ENCODE measurements around the gene GEMIN7.
A peak's percentile ranks its signal among the peaks of the same experiment; 100 is the strongest.

GEMIN7 gene

GRCh38 chr19:45125975-45126493 is 47.0 kb downstream of the GEMIN7 start:
- TF ChIP-seq CTCF (IDR thresholded peaks at IDR 0.05; ENCODE audit: insufficient read depth, low read length) (peak; percentile 92), SPI1 (IDR thresholded peaks at IDR 0.05; ENCODE audit: borderline replicate concordance, low read depth) (no peak)
- Histone ChIP-seq H3K4me3 (replicated peaks; ENCODE audit: insufficient read depth, low read length) (no peak overlapping the region), H3K27ac (replicated peaks) (no peak overlapping the region), H3K27me3 (ENCODE audit: insufficient read depth, poor library complexity, severe bottlenecking) (no peaks in the 10 kb centered on the region)
- peak; percentile 54 to 76 for DNase-seq (ENCODE audit: low read depth in 1 of 2, low spot score in 1 of 2)

- TF ChIP-seq CTCF (IDR thresholded peaks at IDR 0.05; ENCODE audit: insufficient read depth, low read length) (no peak), GABPA (IDR thresholded peaks at IDR 0.05; ENCODE audit: low read depth) (no peak), SPI1 (IDR thresholded peaks at IDR 0.05; ENCODE audit: borderline replicate concordance, low read depth) (no peak), REST (IDR thresholded peaks at IDR 0.05; ENCODE audit: insufficient replicate concordance, low read depth) (no peak), POLR2AphosphoS5 (IDR thresholded peaks at IDR 0.05; ENCODE audit: low read depth) (no peak)
- no peak for DNase-seq (ENCODE audit: low read depth in 1 of 2, low spot score in 1 of 2)
- Histone ChIP-seq H3K27ac (replicated peaks) (no peak overlapping the region), H3K4me3 (replicated peaks; ENCODE audit: insufficient read depth, low read length) (no peak overlapping the region), H3K27me3 (ENCODE audit: insufficient read depth, poor library complexity, severe bottlenecking) (no peaks in the 10 kb centered on the region)
These were observed 47.6 kb downstream of the GEMIN7 start for GRCh38 chr19:45126654-45127053.

- Histone ChIP-seq H3K4me3 (replicated peaks; ENCODE audit: insufficient read depth, low read length) (no peak overlapping the region), H3K27me3 (ENCODE audit: insufficient read depth, poor library complexity, severe bottlenecking) (no peaks in the 10 kb centered on the region), H3K27ac (replicated peaks) (no peak overlapping the region)
- no peak for DNase-seq (ENCODE audit: low read depth in 1 of 2, low spot score in 1 of 2)
- no peak for TF ChIP-seq CTCF (IDR thresholded peaks at IDR 0.05; ENCODE audit: insufficient read depth, low read length)
- no peak for TF ChIP-seq REST (IDR thresholded peaks at IDR 0.05; ENCODE audit: insufficient replicate concordance, low read depth)
- no peak for TF ChIP-seq GABPA (IDR thresholded peaks at IDR 0.05; ENCODE audit: low read depth)
- no peak for TF ChIP-seq SPI1 (IDR thresholded peaks at IDR 0.05; ENCODE audit: borderline replicate concordance, low read depth)
- no peak for TF ChIP-seq POLR2AphosphoS5 (IDR thresholded peaks at IDR 0.05; ENCODE audit: low read depth)
These were observed 49.1 kb downstream of the GEMIN7 start for GRCh38 chr19:45128146-45128545.

- H3K27ac ChIP-seq (replicated peaks): no peak overlapping the region
- no peaks in the 10 kb centered on the region for H3K27me3 ChIP-seq (ENCODE audit: insufficient read depth, poor library complexity, severe bottlenecking)
- TF ChIP-seq REST (IDR thresholded peaks at IDR 0.05; ENCODE audit: insufficient replicate concordance, low read depth): no peak
- no peak for TF ChIP-seq GABPA (IDR thresholded peaks at IDR 0.05; ENCODE audit: low read depth)
- TF ChIP-seq SPI1 (IDR thresholded peaks at IDR 0.05; ENCODE audit: borderline replicate concordance, low read depth): no peak
- no peak for TF ChIP-seq POLR2AphosphoS5 (IDR thresholded peaks at IDR 0.05; ENCODE audit: low read depth)
- TF ChIP-seq CTCF (IDR thresholded peaks at IDR 0.05; ENCODE audit: insufficient read depth, low read length): no peak
- DNase-seq (ENCODE audit: low read depth in 1 of 2, low spot score in 1 of 2): no peak
- no peak overlapping the region for H3K4me3 ChIP-seq (replicated peaks; ENCODE audit: insufficient read depth, low read length)
These were observed 49.7 kb downstream of the GEMIN7 start for GRCh38 chr19:45128806-45129205.
